Measurements from ENCODE around the gene PRSS38.
A peak's percentile ranks its signal among the peaks of the same experiment; 100 is the strongest.

The PRSS38 gene

GRCh38 chr1:227893949-227894721, 78.7 kb downstream of the PRSS38 start:
- no peaks in the 10 kb centered on the region for H3K27me3 Mint-ChIP-seq
- H3K4me1 Mint-ChIP-seq = no peaks in the 10 kb centered on the region
- peak; percentile 0 for DNase-seq
- H3K4me3 Mint-ChIP-seq = no peak overlapping the region
- no peaks in the 10 kb centered on the region for H3K9me3 Mint-ChIP-seq
- H3K36me3 Mint-ChIP-seq = no peaks in the 10 kb centered on the region
- H3K27ac Mint-ChIP-seq = no peak overlapping the region
- no peak for ATAC-seq (replicated peaks)

DNA sequence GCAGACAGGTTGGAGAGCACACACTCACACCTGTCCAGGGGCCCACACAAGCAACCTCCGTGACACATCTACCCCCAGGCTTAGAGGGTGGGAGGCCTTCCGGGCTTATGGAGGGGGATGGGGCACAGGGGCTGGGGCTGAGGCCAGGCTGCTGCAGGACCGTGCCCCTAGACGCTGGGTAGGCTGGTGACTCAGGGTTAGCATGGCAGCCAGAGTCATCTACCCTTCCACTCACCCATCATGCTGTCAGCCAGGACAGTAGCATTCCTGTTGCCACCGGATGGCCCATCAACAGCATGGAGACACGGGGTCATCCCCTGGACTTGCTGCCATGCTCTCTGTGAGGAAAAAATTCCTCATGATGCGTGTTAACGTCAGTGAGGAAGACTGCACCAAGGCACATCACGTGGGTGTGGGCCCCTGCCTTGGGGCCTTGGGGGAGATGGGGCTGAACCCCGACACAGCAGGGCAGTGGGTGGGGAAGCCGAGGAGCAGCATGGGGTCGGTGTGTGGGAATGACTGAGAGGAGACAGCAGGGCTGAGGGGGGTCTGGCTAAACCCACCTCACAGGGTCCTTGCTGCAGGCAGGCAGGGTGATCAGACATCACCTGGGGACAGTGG, 79.5 kb downstream of the PRSS38 start:
- Mint-ChIP-seq H3K36me3 (no peaks in the 10 kb centered on the region), H3K4me1 (peaks cover 0 to 3% of the 10 kb centered on the region in 2 donors), H3K27ac (no peak overlapping the region), H3K9me3 (no peaks in the 10 kb centered on the region), H3K27me3 (no peaks in the 10 kb centered on the region), H3K4me3 (no peak overlapping the region)
- no peak for ATAC-seq (replicated peaks)
- DNase-seq = no peak
